ENCODE data around the gene KRTAP5-7.

KRTAP5-7 gene

DNA sequence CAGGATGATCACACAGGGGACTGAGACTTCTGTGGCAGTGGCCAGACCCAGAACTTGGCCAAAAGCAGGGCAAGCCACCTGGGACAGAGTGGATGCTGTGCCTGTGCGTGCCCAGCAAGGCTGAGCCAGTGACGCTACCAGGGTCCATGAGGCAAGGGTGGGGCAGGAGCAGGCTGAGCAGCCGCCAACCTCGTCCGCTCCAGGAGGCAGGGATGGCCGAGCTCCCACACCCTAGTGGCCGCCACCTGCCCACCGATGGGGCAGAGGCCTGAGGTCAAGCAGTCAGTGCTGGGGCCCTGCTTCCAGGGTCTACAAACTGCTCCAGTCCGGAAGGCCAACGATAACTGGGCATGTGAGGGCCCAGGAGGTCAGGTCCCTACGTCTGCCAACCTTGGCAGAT lies 28.4 kb downstream of the KRTAP5-7 start:
- TF ChIP-seq, protein P1, sequence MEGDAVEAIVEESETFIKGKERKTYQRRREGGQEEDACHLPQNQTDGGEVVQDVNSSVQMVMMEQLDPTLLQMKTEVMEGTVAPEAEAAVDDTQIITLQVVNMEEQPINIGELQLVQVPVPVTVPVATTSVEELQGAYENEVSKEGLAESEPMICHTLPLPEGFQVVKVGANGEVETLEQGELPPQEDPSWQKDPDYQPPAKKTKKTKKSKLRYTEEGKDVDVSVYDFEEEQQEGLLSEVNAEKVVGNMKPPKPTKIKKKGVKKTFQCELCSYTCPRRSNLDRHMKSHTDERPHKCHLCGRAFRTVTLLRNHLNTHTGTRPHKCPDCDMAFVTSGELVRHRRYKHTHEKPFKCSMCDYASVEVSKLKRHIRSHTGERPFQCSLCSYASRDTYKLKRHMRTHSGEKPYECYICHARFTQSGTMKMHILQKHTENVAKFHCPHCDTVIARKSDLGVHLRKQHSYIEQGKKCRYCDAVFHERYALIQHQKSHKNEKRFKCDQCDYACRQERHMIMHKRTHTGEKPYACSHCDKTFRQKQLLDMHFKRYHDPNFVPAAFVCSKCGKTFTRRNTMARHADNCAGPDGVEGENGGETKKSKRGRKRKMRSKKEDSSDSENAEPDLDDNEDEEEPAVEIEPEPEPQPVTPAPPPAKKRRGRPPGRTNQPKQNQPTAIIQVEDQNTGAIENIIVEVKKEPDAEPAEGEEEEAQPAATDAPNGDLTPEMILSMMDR (IDR thresholded peaks at IDR 0.05; ENCODE audit: borderline replicate concordance, insufficient read depth, low read depth, low read length) = no peak
- no peak overlapping the region for H3K4me3 ChIP-seq (ENCODE audit: low read depth, low read length)

DNA sequence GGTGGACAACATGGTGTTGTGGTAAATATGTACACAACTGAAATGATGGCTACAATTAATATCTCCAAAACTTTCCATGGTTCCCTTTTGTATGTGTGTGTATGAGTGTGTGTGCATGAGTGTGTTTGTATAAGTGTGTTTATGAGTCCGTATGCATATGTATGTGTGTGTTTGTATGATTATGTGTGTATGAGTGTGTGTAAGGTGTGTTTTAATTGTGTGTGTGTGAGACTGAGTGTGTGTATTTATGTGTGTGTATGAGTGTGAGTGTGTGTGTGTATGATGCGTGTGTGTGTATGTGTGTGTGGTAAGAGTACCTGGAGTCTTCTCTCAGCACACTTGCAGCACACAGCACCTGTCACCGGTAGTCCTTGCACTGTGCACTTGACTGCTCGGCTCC lies 29.0 kb downstream of the KRTAP5-7 start:
- TF ChIP-seq, protein P1 (IDR thresholded peaks at IDR 0.05; ENCODE audit: borderline replicate concordance, insufficient read depth, low read depth, low read length) = no peak
- no peak overlapping the region for H3K4me3 ChIP-seq (ENCODE audit: low read depth, low read length)

DNA sequence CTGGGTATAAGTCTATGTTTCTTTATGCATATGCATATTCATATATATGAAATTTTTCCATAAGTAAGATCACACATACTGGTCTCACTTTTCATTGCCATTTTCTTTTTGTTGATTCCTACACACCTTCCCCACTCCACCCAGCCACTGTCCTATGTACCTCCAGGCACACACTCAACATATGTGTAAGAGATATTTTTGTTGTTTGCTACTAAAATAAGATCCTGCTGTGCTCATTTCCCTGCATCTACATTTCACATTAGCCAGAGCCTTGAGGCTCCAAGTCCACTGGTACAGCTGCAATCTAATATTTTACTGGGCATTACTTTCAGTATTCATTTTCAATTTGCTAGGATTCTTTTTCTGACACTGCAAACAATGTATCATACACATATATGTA lies 30.2 kb downstream of the KRTAP5-7 start:
- H3K4me3 ChIP-seq (ENCODE audit: low read depth, low read length) = no peak overlapping the region
- TF ChIP-seq, protein P1 (IDR thresholded peaks at IDR 0.05; ENCODE audit: borderline replicate concordance, insufficient read depth, low read depth, low read length) = no peak

DNA sequence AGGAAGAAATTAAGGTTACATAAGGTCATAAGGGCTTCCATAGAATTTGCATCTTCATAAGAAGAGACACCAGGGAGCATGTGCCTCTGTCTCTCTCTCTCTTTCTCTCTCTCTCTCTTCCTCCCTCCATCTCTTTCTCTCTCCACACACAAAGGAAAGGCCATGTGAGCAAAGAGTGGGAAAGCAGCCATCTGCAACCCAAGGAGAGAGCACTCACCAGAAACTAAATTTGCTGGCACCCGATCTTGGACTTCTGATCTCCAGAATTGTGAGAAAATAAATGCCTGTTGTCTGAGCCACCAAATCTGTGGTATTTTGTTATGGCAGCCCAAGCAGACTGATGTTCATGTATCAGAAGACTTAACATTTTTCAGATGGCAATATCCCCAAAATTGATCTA lies 31.9 kb downstream of the KRTAP5-7 start:
- TF ChIP-seq, protein P1 (IDR thresholded peaks at IDR 0.05; ENCODE audit: borderline replicate concordance, insufficient read depth, low read depth, low read length) = no peak
- H3K4me3 ChIP-seq (ENCODE audit: low read depth, low read length) = no peak overlapping the region

DNA sequence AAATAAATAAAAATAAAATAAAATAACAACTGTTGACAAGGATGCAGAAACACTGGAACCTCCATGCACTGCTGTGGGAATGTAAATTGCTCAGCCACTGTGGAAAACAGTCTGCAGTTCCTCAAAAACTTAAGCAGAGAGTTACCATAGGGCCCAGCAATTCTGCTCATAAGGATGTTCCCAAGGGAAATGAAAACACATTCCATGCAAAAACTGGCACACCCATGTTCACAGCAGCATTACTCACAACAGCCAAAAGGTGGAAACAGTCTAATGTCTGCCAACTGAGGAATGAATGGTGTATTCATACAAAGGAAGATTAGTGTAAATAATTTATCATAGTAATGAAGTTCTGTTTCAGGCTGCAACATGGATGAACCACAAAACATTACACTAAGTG lies 35.1 kb downstream of the KRTAP5-7 start:
- H3K4me3 ChIP-seq (ENCODE audit: low read depth, low read length) = no peak overlapping the region
- TF ChIP-seq, protein P1 (IDR thresholded peaks at IDR 0.05; ENCODE audit: borderline replicate concordance, insufficient read depth, low read depth, low read length) = no peak

DNA sequence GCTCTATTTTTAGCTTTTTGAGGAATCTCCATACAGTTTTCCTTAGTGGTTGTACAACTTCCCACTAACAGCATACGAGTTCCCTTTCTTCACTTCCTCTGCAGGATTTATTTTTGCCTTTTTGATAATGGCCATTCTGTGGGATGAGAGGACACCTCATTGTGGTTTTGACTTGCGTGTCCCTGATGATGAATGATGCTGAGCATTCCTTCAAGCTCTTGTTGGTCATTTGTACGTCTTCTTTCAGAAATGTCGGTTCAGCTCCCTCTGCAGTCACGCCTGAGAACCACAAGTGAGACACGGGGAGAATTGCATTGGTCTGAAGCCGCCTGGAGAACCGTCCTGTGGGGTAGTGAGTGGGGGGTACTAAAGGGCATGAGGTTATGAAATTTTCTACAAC lies 36.3 kb downstream of the KRTAP5-7 start:
- TF ChIP-seq, protein P1 (IDR thresholded peaks at IDR 0.05; ENCODE audit: borderline replicate concordance, insufficient read depth, low read depth, low read length) = peak; percentile 67
- H3K4me3 ChIP-seq (ENCODE audit: low read depth, low read length) = no peak overlapping the region

DNA sequence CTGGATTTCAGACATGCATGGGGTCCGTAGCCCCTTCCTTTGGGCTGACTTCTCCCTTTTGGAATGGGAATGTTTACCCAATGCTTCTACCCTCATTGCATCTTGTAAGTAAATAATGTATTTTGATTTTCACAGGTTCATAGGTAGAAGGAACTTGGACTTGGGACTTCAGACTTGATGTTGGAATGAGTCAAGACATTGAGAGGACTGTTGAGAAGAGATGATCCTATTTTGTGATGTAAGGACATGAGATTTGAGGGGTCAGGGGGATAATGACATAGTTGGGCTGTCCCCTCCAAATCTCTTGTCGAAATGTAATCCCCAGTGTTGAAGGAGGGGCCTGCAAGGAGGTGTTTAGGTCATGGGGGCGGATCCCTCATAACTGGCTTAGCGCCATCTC lies 37.4 kb downstream of the KRTAP5-7 start:
- TF ChIP-seq, protein P1 (IDR thresholded peaks at IDR 0.05; ENCODE audit: borderline replicate concordance, insufficient read depth, low read depth, low read length) = no peak
- no peak overlapping the region for H3K4me3 ChIP-seq (ENCODE audit: low read depth, low read length)
